NCI-H2081 (cell line): Measurements from ENCODE around the gene DTX3L.
"Not testable (repeated sequence)": the region's sequence is repeated elsewhere in the genome, so short reads cannot be mapped to it uniquely, and the experiment has no call there.

Source experiments
- DNase-seq, 2 experiments: peaks; one replicate each; lab custom pipeline; 2025; lab: John Stamatoyannopoulos, UW

Gene DTX3L

GRCh38 chr3:122562923-122563716, 1.0 kb upstream of the DTX3L start:
- no peak for DNase-seq

DNA sequence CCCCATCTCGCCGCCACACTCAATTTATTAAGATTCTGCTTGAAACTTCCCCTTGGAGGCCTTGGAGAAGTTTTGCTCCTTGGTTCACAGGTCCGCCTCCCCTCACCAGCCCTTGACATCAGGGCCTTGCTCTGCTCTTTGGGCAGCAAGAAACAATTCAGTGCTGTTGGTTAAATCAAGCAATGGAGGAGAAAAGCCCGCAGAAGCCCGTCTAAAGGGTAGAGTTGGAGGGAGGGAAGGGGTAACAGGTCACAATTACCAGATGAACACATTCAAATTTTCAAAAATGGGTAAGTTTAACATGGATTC, 467 bp upstream of the DTX3L start:
- no peak for DNase-seq

GRCh38 chr3:122568131-122568530, 4.0 kb downstream of the DTX3L start:
- DNase-seq = not testable (repeated sequence)

DNA sequence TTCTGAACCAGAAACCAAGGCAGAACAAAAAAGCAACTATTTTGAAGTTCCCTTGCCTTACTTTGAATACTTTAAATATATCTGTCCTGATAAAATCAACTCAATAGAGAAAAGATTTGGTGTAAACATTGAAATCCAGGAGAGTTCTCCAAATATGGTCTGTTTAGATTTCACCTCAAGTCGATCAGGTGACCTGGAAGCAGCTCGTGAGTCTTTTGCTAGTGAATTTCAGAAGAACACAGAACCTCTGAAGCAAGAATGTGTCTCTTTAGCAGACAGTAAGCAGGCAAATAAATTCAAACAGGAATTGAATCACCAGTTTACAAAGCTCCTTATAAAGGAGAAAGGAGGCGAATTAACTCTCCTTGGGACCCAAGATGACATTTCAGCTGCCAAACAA, 4.6 kb downstream of the DTX3L start:
- no peak for DNase-seq

DNA sequence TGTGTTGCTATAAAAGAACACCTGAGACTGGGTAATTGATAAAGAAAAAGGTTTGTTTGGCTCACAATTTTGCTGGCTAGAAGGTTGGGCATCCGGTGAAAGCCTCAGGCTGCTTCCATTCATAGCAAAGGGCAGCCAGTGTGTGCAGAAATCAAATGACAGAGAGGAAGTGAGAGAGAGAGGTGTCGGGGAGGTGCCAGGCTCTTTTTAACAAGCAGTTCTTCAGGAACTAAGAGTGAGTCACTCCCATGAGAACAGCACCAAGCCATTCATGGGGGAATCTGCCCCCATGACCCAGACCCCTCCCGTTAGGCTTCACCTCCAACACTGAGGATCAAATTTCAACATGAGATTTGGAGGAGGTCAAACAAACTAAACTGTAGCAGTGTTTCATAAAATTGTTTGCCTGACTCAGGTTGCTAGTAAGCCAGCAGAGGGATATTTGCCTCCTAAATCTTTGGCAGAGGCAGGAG, 8.8 kb downstream of the DTX3L start:
- no peak for DNase-seq

GRCh38 chr3:122576174-122576940, 12.2 kb downstream of the DTX3L start:
- DNase-seq = no peak

GRCh38 chr3:122577409-122578031, 13.4 kb downstream of the DTX3L start, which contains the start of gene PARP15:
TSS of gene PARP15 (plus strand) at chr3:122577650. CDS start at chr3:122577668, 18 bp downstream.
- no peak for DNase-seq

- no peak for DNase-seq
Measured at GRCh38 chr3:122578069-122578740, 14.1 kb downstream of the DTX3L start.

DNA sequence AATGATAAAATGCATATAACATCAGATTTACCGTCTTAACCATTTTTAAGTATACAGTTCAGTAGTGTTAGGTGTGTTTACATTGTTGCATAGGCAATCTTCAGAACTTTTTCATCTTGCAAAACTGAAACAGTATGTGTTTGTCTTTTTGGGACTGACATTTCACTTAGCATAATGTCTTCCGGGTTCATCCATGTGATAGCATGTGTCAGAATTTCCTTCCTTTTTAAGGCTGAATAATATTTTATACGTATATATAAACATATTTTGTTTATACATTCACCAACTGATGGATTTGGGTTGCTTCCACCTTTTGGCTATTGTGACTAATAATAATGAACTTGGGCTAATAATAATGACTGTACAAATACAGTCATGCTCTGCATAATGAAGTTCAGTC, 16.3 kb downstream of the DTX3L start:
- DNase-seq = no peak

- DNase-seq = no peak
Measured at GRCh38 chr3:122581622-122582021, 17.5 kb downstream of the DTX3L start.

GRCh38 chr3:122582390-122582789, 18.3 kb downstream of the DTX3L start:
- DNase-seq = no peak

GRCh38 chr3:122586098-122586497, 22.0 kb downstream of the DTX3L start:
- no peak for DNase-seq

GRCh38 chr3:122586773-122587485, 22.8 kb downstream of the DTX3L start:
- DNase-seq = no peak

DNA sequence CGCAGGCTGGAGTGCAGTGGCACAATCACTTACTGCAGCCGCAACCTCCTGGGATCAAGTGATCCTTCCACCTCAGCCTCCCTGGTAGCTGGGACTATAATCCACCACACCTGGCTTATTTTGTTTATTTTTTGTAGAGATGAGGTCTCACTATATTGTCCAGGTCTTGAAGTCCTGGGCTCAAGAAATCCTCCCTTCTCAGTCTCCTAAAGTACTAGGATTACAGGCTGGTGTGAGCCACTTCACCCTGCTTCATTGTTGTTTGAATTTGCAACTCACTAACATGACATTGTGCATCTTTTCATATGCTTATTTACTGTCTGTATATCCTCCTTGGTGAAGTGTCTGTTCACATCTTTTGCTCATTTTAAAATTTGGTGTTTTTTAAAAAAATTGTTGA, 23.4 kb downstream of the DTX3L start:
- DNase-seq = no peak

DNA sequence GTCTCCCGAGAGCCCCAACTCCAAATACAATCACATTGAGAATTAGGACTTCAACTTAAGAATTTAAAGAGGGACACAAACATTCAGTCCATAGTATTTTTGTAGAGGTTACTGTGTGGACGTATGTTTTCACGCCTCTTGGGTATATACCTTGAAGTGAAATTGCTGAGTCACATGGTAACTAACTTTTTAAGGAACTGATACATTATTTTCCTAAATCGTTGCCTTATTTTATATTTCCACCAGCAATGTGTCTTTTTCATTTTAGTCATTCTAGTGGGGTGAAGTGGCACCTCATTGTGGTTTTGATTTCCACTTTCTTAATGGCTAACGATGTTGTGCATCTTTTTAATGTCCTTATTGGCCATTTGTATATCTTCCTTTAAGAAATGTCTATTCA, 25.2 kb downstream of the DTX3L start:
- no peak for DNase-seq

DNA sequence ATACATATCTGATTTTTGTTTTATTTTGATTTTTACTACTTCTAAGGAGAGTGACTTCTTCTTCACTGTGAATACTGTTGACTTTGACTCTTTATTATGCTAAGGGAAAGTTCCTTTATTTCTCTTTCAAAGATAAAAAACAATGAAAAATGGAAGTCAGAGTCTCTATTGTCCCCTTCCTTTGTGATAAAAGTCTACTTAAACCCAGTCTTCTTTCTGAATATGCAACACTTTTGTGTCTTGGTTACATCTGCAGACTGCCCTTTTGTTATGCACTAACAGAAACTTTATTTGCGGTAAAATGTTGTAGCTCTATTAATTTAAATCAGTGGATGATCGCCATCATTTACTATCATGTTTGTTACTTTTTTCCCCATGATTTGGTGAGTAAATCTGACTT, 26.5 kb downstream of the DTX3L start:
- DNase-seq = no peak

GRCh38 chr3:122594025-122594424, 29.9 kb downstream of the DTX3L start:
- DNase-seq = no peak

DNA sequence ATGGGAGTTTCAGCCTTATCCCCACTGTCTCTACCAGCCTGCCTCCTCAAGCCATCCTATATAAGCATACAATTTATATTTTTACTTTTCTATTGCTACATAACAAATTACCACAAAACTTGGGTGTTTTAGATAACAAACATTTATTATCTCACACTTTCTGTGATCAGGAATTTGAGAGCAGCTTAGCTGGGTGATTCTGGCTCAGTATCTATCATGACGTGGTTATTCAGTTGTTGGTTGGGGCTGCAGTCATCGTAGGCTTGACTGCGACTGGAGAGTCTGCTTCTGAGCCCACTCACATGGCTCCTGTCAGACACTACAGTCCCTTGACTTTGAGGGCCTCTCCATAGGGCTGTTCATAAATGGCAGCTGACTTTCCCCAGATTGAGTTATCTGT, 34.0 kb downstream of the DTX3L start:
- DNase-seq = no peak

GRCh38 chr3:122598556-122598955, 34.4 kb downstream of the DTX3L start:
- no peak for DNase-seq

DNA sequence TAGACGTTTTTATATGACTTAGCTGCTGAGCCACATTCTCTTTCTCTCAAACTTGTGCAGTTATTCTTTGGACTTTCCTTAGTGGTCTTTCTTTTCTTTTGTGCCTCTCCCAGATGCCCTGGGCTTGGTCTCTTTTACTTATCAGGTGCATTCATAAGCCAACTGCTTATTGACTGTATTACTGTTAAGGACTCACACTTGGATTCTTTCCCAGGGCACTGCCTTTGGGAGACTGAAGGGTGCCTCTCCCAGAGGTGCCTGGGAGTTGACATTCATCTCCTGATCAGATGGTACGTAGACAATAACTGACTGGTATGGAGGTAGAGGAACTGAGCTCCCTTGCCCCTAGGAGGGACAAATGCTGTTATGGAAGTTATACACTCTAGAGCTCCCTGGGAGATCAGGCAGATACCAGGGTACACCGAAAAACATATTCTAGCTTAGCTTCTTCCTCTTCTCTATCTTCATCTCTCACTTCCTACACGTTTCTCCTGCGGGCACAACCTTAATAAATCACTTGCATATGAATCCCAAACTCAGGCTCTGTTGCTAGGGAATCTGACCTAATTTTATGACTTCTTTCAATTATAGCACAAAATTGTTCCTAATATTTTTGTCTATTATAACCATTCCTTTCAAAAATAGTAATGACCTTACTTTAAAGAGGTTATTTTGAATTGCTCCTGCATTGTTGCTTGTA, 38.0 kb downstream of the DTX3L start:
- DNase-seq = no peak

DNA sequence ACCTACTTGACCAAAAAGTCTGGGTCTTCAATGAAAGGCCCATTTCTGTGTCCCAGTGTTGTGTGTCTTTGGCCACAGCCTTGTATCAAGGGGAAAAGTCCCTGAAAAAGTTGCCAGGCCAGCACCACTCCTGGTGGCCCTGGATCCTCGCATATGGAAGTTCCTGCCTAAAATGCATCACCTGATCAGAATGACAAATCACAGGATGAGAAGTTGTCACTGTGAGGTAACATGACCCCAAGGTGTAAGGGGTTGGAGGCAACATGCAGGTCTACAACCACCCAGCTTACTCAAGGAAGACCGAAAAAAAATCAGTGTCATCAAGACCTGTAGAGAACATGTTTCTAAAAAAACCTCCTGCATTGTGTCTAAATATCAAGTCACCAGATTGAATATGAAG, 38.9 kb downstream of the DTX3L start:
- DNase-seq = no peak
